Mesendoderm (in vitro differentiated cells): Measurements from ENCODE around the gene NIBAN1.

ENCODE experiments used
- DNase-seq: peaks from one replicate; pipeline ENCODE4 v3.0.0; 2013
- H2AK5ac ChIP-seq: 2 replicates; pipeline ENCODE4 v1.6.1; 2013; ENCODE audit warnings: low read length, inconsistent platforms
- H2BK120ac ChIP-seq: 2 replicates; pipeline ENCODE4 v1.6.1; 2013; ENCODE audit warnings: low read depth, mild to moderate bottlenecking, low read length, moderate library complexity, mixed read lengths
- H2BK15ac ChIP-seq: replicated peaks from 2 replicates; pipeline ENCODE4 v1.6.1; 2013; ENCODE audit warnings: low read depth, mild to moderate bottlenecking, moderate library complexity
- H2BK5ac ChIP-seq: 2 replicates; pipeline ENCODE4 v1.6.1; 2013; ENCODE audit warnings: low read length, inconsistent platforms
- H3K18ac ChIP-seq: 2 replicates; pipeline ENCODE4 v1.6.1; 2013; ENCODE audit warnings: mild to moderate bottlenecking, low read length, mixed read lengths
- H3K23ac ChIP-seq: one replicate; pipeline ENCODE4 v1.6.1; 2013; ENCODE audit warnings: low read length
- H3K27ac ChIP-seq: 2 replicates; pipeline ENCODE4 v1.5.1; 2013; ENCODE audit warnings: low read depth, mild to moderate bottlenecking, inconsistent platforms, low read length, moderate library complexity
- H3K27me3 ChIP-seq: 2 replicates; pipeline ENCODE4 v1.6.1; 2013; ENCODE audit warnings: low read length, control low read depth, mild to moderate bottlenecking, inconsistent platforms; ENCODE audit not compliant: insufficient read depth, poor library complexity
- H3K36me3 ChIP-seq: 2 replicates; pipeline ENCODE4 v1.6.1; 2013; ENCODE audit warnings: low read length, inconsistent platforms; ENCODE audit not compliant: control insufficient read depth, insufficient read depth
- H3K4ac ChIP-seq: one replicate; pipeline ENCODE4 v1.6.1; 2013; ENCODE audit warnings: low read depth, mild to moderate bottlenecking, low read length, moderate library complexity
- H3K4me1 ChIP-seq: 2 replicates; pipeline ENCODE4 v1.6.1; 2013; ENCODE audit warnings: low read depth, low read length, inconsistent platforms; ENCODE audit not compliant: control insufficient read depth
- H3K4me2 ChIP-seq: 2 replicates; pipeline ENCODE4 v1.6.1; 2013; ENCODE audit warnings: low read length
- H3K4me3 ChIP-seq: 2 replicates; pipeline ENCODE4 v1.5.1; 2013; ENCODE audit warnings: mild to moderate bottlenecking, low read length
- H3K56ac ChIP-seq: one replicate; pipeline ENCODE4 v1.6.1; 2013; ENCODE audit warnings: low read length
- H3K79me1 ChIP-seq: 2 replicates; pipeline ENCODE4 v1.6.1; 2013; ENCODE audit warnings: low read length, inconsistent platforms
- H3K79me2 ChIP-seq: 2 replicates; pipeline ENCODE4 v1.6.1; 2013; ENCODE audit warnings: mild to moderate bottlenecking, low read length; ENCODE audit not compliant: control insufficient read depth, insufficient read depth
- H3K9ac ChIP-seq: 2 replicates; pipeline ENCODE4 v1.6.1; 2013; ENCODE audit warnings: low read length, inconsistent platforms
- H4K5ac ChIP-seq: one replicate; pipeline ENCODE4 v1.6.1; 2013; ENCODE audit warnings: low read length
- H4K8ac ChIP-seq: one replicate; pipeline ENCODE4 v1.6.1; 2013; ENCODE audit warnings: low read depth, mild to moderate bottlenecking, control low read depth, low read length, moderate library complexity
- WGBS: extraction: QIAGEN DNeasy Blood & Tissue Kit; methylation state at CpG from one replicate; pipeline ENCODE4 v1.1.7; 2013; ENCODE audit warnings: low lambda C conversion rate, missing lambda C conversion rate; ENCODE audit not compliant: insufficient coverage; ENCODE audit errors: extremely low coverage; 5-methylcytosine and 5-hydroxymethylcytosine counted together

NIBAN1 gene

DNA sequence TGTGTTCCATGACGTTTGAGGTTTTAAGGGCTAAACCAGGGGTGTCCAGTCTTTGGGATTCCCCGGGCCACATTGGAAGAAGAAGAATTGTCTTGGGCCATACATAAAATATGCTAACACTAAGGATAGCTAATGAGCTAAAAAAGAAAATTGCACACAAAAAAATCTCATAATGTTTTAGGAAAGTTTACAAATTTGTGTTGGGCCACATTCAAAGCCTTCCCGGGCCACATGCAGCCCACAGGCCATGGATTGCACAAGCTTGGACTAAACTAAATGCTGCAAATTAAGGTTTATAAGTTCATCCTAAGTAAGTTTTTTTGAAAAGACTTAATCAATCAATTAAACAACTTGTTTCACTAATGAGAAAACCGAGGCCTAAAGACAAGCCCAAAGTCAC, 21.9 kb downstream of the NIBAN1 start:
- Histone ChIP-seq H3K79me2 (no peaks in the 10 kb centered on the region), H2AK5ac (no peak overlapping the region), H2BK120ac (no peak overlapping the region), H3K36me3 (no peaks in the 10 kb centered on the region), H3K27ac (no peak overlapping the region), H4K8ac (no peak overlapping the region), H3K56ac (no peak overlapping the region), H2BK5ac (no peak overlapping the region), H2BK15ac (no peak overlapping the region), H3K4ac (no peak overlapping the region), H3K4me2 (no peak overlapping the region), H3K9ac (no peak overlapping the region), H3K23ac (no peak overlapping the region), H3K79me1 (no peaks in the 10 kb centered on the region), H3K18ac (no peak overlapping the region), H3K27me3 (no peaks in the 10 kb centered on the region), H4K5ac (no peak overlapping the region), H3K4me1 (peaks cover 3% of the 10 kb centered on the region), H3K4me3 (no peak overlapping the region)
- no CpG with 5 or more reads among the region's 4 CpGs for WGBS
- no peak for DNase-seq

DNA sequence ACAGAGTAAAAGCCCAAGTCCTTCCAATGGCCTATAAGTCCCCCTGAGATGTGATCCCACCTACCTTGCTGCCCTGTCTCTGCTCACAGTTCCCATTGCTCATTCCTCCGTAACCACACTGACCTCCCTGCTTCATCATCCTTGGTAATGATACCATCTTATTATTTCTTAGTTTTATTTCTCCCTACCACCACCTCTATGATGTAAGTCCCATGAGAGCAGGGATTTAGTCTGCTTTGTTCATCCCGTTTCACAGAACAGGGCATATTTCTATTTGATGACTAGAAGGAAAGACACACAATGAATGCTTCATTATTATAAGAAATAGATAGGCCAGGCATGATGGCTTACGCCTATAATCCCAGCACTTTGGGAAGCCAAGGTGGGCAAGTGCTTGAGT, 22.5 kb downstream of the NIBAN1 start:
- Histone ChIP-seq H3K23ac (no peak overlapping the region), H3K4me1 (peaks cover 3% of the 10 kb centered on the region), H4K5ac (no peak overlapping the region), H2BK5ac (no peak overlapping the region), H3K4me2 (no peak overlapping the region), H3K18ac (no peak overlapping the region), H2BK120ac (no peak overlapping the region), H3K56ac (no peak overlapping the region), H3K4ac (no peak overlapping the region), H2BK15ac (no peak overlapping the region), H3K79me2 (no peaks in the 10 kb centered on the region), H4K8ac (no peak overlapping the region), H3K27me3 (no peaks in the 10 kb centered on the region), H3K79me1 (no peaks in the 10 kb centered on the region), H3K9ac (no peak overlapping the region), H3K4me3 (no peak overlapping the region), H3K36me3 (no peaks in the 10 kb centered on the region), H2AK5ac (no peak overlapping the region), H3K27ac (no peak overlapping the region)
- no peak for DNase-seq
- WGBS = no CpG with 5 or more reads among the region's 3 CpGs

DNA sequence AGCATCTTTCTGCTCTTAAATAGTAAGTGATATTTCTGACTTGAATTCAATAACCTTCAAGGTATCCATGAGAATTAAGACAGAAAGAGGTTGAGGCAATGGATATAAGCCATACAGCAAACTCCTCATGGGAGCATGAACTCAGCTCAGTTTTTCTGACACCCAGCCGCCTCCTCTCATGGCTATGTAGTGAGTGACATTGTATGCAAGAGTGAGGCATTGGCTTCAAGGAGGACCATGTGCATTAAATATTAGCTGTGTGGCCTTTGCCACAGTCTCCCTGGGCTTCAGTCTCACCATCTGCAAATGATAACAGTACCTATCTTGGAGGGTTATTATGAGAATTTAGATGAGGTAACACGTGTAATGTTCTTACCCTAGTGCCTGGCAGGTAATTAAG, 23.4 kb downstream of the NIBAN1 start:
- no peak overlapping the region for H3K4me3 ChIP-seq
- H3K4ac ChIP-seq = no peak overlapping the region
- H3K4me1 ChIP-seq = peaks cover 3% of the 10 kb centered on the region
- WGBS = no CpG with 5 or more reads among the region's 2 CpGs
- H2BK15ac ChIP-seq = no peak overlapping the region
- no peak overlapping the region for H3K56ac ChIP-seq
- no peaks in the 10 kb centered on the region for H3K79me1 ChIP-seq
- H4K8ac ChIP-seq = no peak overlapping the region
- H3K27ac ChIP-seq = no peak overlapping the region
- no peak overlapping the region for H2BK120ac ChIP-seq
- no peak overlapping the region for H3K23ac ChIP-seq
- DNase-seq = no peak
- H3K27me3 ChIP-seq = no peaks in the 10 kb centered on the region
- no peak overlapping the region for H2BK5ac ChIP-seq
- no peak overlapping the region for H3K4me2 ChIP-seq
- no peak overlapping the region for H4K5ac ChIP-seq
- H3K36me3 ChIP-seq = no peaks in the 10 kb centered on the region
- no peak overlapping the region for H3K9ac ChIP-seq
- no peak overlapping the region for H2AK5ac ChIP-seq
- H3K79me2 ChIP-seq = no peaks in the 10 kb centered on the region
- no peak overlapping the region for H3K18ac ChIP-seq

DNA sequence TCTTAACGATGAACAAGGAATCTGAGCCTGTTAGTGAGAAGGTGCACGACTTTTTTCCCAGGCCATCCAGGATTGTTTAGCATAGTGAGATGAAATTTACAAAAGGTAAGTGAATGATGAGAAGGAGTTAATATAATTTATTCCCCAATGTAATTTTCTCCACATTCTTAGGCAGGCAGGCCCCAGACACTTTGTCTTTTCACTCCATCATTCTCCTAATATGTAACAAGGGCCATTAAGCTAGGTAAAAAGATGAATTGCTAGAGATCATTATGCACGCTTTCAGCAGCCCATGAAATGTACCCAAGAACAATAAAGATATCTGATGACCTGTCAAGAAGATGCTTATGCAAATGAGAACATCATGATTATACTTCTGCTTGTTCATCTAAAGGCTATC, 24.1 kb downstream of the NIBAN1 start:
- H3K79me1 ChIP-seq = no peaks in the 10 kb centered on the region
- no peaks in the 10 kb centered on the region for H3K36me3 ChIP-seq
- H3K18ac ChIP-seq = no peak overlapping the region
- no peak overlapping the region for H3K56ac ChIP-seq
- no peaks in the 10 kb centered on the region for H3K27me3 ChIP-seq
- H3K9ac ChIP-seq = no peak overlapping the region
- no peak overlapping the region for H4K8ac ChIP-seq
- no peak overlapping the region for H3K4ac ChIP-seq
- no peak overlapping the region for H3K23ac ChIP-seq
- no peak for DNase-seq
- no peak overlapping the region for H3K4me3 ChIP-seq
- H3K4me1 ChIP-seq = peaks cover 3% of the 10 kb centered on the region
- no peak overlapping the region for H2BK15ac ChIP-seq
- no peak overlapping the region for H2AK5ac ChIP-seq
- no peak overlapping the region for H3K4me2 ChIP-seq
- H3K27ac ChIP-seq = no peak overlapping the region
- no peak overlapping the region for H2BK120ac ChIP-seq
- no peak overlapping the region for H2BK5ac ChIP-seq
- no peak overlapping the region for H4K5ac ChIP-seq
- WGBS = no CpG with 5 or more reads among the region's 3 CpGs
- H3K79me2 ChIP-seq = no peaks in the 10 kb centered on the region

DNA sequence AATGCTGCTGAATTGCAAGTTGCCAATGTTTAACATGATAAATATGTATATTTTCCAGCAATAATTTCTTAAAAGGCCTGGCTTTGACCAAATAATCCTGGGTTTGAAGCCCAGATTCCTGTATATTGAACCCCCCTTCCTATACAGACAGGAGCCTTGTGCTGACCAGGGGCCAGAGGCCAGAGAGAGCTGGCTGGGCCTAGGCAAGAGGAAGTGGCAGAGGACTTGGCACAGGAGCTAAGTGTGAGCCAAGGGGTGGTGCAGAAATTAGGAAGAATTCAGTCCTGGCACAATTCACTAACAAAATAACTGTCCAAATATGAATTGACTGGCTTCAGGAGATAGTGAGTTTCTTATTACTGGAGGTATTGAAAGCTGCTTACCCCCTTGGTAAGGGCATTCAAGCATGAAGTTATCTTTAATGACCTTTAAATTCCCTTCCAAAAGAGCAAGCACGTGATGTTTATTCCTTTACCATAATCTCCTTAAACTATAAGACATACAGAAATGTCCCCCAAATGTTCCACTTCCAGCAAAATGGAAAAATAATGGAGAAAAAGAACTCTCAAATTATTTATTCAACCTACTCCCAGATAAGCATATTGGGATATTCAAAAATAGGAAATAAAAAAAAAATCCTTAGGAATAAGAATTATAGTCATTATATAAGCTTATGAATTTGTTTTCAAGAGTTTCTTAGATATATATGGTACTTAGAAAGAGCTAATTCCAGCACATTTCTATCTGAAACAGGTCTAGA, 26.6 kb downstream of the NIBAN1 start:
- H2AK5ac ChIP-seq = no peak overlapping the region
- H3K4me3 ChIP-seq = no peak overlapping the region
- H3K9ac ChIP-seq = no peak overlapping the region
- no peak overlapping the region for H2BK120ac ChIP-seq
- H3K79me1 ChIP-seq = no peaks in the 10 kb centered on the region
- H3K79me2 ChIP-seq = no peaks in the 10 kb centered on the region
- H2BK5ac ChIP-seq = no peak overlapping the region
- no peaks in the 10 kb centered on the region for H3K27me3 ChIP-seq
- H3K4me1 ChIP-seq = no peaks in the 10 kb centered on the region
- H3K27ac ChIP-seq = no peak overlapping the region
- no peak overlapping the region for H4K5ac ChIP-seq
- H4K8ac ChIP-seq = no peak overlapping the region
- H2BK15ac ChIP-seq = no peak overlapping the region
- no peak overlapping the region for H3K4me2 ChIP-seq
- H3K4ac ChIP-seq = no peak overlapping the region
- H3K56ac ChIP-seq = no peak overlapping the region
- no peak overlapping the region for H3K23ac ChIP-seq
- DNase-seq = no peak
- H3K36me3 ChIP-seq = no peaks in the 10 kb centered on the region
- no peak overlapping the region for H3K18ac ChIP-seq
- WGBS = no CpG with 5 or more reads among the region's 1 CpG
